AG09309 (cell line): ENCODE measurements around the gene NOL8.

Experiments used
- DNase-seq: peaks from one replicate; pipeline ENCODE4 v3.0.0-alpha.2; 2010; ENCODE audit warnings: low read depth
- H3K4me3 ChIP-seq: 2 replicates; pipeline ENCODE4 v1.5.1; 2011; ENCODE audit warnings: mild to moderate bottlenecking, low read depth, low read length, moderate library complexity; ENCODE audit not compliant: control insufficient read depth
- TF ChIP-seq, protein P1 (sequence below): IDR thresholded peaks from 2 replicates; pipeline ENCODE4 v1.5.1; 2011; ENCODE audit warnings: mild to moderate bottlenecking, low read depth, low read length, inconsistent platforms; ENCODE audit not compliant: insufficient read depth, control insufficient read depth; ENCODE audit errors: missing control alignments

The NOL8 gene

DNA sequence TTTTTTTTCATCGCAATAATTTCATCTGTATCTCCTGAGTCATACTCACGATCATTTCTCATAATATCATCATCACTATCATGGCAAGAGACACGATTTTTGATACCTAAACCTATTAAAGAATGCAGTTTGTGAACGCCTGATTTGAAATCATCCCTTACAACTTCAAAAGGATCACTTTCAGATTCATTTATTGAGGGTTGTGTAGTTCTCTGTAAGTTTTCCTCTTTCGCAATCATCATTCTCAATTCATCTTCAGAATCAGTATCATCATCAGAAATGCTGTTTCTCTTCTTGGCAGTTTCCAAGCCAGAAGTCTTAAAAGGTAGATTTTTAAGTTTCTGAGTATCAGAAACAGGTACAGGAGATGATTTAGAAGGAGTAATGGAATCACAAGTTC, 9.7 kb downstream of the NOL8 start:
- H3K4me3 ChIP-seq = no peak overlapping the region
- DNase-seq = no peak
- TF ChIP-seq, protein P1, sequence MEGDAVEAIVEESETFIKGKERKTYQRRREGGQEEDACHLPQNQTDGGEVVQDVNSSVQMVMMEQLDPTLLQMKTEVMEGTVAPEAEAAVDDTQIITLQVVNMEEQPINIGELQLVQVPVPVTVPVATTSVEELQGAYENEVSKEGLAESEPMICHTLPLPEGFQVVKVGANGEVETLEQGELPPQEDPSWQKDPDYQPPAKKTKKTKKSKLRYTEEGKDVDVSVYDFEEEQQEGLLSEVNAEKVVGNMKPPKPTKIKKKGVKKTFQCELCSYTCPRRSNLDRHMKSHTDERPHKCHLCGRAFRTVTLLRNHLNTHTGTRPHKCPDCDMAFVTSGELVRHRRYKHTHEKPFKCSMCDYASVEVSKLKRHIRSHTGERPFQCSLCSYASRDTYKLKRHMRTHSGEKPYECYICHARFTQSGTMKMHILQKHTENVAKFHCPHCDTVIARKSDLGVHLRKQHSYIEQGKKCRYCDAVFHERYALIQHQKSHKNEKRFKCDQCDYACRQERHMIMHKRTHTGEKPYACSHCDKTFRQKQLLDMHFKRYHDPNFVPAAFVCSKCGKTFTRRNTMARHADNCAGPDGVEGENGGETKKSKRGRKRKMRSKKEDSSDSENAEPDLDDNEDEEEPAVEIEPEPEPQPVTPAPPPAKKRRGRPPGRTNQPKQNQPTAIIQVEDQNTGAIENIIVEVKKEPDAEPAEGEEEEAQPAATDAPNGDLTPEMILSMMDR = no peak

DNA sequence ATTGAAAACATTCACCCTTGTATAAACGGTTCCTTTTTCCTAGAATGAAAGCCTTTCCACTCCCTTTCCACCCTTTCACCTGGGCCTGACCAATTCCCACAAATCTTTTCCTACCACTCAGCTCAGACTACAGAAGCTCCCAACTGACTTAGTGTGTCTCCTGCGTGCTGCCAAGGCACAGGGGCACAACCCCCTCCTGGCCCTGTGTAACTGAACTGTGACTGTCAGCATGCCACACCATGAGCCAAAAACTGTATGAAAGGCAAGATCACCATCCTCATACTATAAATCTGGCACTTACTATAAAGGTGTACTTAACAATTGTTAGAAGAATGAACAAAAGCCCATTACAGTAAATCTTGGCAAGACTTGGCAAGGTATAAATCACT, 11.5 kb downstream of the NOL8 start:
- DNase-seq = no peak
- TF ChIP-seq, protein P1 = no peak
- no peak overlapping the region for H3K4me3 ChIP-seq

DNA sequence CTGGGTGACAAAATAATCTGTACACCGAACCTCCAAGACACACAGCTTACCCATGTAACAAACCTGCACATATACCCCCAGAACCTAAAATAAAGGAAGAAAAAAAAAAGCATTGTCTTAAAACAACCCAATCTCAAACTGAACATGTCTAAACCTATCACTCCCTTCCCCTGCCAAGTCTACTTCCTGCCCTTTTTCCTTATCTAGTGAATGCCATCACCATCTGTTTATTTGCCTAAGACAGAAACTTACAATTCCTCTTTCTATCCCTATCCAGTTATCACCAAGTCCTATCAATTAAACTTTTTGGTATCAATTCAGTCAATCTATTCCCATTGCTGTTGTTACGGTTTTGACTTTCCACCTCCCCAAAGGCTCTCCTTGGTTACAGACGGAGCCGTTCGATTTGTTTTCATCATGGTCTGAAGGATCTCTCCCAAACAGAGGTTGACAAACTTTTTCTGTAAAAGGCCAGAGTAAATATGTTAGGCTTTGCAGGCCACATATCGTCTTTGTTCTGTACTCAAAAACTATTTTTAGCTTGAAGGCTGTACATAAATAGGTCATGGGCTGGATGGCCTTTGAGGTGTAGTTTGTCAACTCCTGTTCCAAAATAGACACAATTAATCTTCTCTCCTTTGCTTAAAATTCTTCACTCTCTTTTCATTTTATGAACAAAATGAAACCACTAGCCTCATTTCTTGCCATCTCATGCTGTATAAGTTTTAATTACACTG, 12.1 kb downstream of the NOL8 start:
- TF ChIP-seq, protein P1 = no peak
- DNase-seq = no peak
- no peak overlapping the region for H3K4me3 ChIP-seq

DNA sequence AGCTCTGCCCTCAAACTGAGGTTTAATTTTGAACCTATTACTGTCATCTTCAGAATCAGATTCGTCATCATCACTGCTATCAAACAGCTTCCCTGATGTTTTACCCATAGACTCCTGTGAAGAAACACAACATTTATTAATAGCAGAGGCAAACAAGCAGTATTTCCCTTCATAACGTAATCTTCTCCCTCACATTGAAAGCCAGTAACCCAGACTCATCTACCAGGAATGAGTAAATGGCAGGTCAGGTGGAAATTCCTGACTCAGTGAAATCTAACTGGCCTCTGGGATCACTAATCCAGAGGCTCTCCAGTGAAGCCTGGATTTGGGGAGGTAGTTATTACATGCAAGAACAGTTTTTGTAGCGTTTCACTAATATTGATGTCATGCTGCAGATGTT, 14.6 kb downstream of the NOL8 start:
- TF ChIP-seq, protein P1 = no peak
- no peak overlapping the region for H3K4me3 ChIP-seq
- DNase-seq = no peak

DNA sequence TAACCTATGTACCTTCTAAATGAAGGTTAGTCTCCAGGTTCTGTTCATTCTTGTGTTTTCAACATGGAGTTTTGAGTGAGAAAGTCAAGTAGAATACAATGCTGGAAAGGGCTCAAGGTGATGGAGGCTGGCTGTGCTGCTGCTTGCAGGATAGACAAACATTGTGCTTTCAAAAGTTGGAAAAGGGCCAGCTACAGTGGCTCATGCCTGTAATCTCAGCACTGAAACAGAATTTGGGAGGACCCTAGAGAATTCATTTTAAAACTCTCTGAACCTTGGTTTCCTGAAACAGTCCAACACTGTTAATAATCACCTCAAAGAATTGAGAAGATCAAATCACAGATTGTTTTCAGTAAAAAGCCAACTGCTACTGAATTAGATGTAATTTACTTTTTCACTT, 16.3 kb downstream of the NOL8 start:
- H3K4me3 ChIP-seq = no peak overlapping the region
- no peak for DNase-seq
- TF ChIP-seq, protein P1 = no peak

DNA sequence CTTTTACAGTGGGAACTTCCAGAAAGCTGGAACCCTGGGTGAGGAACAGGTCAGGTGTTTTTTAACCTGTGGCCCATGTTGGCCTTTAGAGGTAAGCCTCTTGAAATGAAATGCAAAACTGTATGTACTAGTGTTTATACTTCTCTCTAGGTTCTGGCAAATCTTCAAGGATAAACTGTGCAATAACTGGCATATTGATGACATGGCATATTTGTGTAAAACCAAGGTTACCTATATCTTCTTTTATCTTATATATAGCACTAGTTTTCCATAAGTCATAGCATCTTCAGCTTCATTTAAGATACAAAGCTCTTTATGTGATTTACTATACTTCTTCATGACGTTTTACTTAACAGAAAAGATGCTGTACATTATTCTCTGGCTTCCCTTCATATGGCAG, 24.2 kb downstream of the NOL8 start:
- H3K4me3 ChIP-seq = no peak overlapping the region
- TF ChIP-seq, protein P1 = no peak
- DNase-seq = no peak
